Right lobe of liver (tissue), 4 donors: Measurements from ENCODE around the gene MAPK8.

Experiments
- POLR2A ChIP-seq: fragments of 450-650 bp; IDR thresholded peaks from one replicate; pipeline ENCODE4 v1.6.1; 2017; ENCODE audit warnings: antibody characterized with exemption, mild to moderate bottlenecking
- TF ChIP-seq, protein P1 (sequence below), 4 donors: fragments of 200-600 bp in 3 of 4; fragments of 450-650 bp in 1 of 4; IDR thresholded peaks; one replicate each; pipeline versions ENCODE4 v1.5.1 to v1.8.0; 2016 to 2022; ENCODE audit warnings: antibody characterized with exemption in 4 of 4, mild to moderate bottlenecking in 2 of 4
- donor health status: DM: no; HTN: no; CAD: no.
- donor health status: DM: no; HTN: no; CAD: no.
- donor health status: DM: no; HTN: yes; CAD: no.

- TF ChIP-seq, protein P1, sequence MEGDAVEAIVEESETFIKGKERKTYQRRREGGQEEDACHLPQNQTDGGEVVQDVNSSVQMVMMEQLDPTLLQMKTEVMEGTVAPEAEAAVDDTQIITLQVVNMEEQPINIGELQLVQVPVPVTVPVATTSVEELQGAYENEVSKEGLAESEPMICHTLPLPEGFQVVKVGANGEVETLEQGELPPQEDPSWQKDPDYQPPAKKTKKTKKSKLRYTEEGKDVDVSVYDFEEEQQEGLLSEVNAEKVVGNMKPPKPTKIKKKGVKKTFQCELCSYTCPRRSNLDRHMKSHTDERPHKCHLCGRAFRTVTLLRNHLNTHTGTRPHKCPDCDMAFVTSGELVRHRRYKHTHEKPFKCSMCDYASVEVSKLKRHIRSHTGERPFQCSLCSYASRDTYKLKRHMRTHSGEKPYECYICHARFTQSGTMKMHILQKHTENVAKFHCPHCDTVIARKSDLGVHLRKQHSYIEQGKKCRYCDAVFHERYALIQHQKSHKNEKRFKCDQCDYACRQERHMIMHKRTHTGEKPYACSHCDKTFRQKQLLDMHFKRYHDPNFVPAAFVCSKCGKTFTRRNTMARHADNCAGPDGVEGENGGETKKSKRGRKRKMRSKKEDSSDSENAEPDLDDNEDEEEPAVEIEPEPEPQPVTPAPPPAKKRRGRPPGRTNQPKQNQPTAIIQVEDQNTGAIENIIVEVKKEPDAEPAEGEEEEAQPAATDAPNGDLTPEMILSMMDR (IDR thresholded peaks at IDR 0.05) = no peak
- TF ChIP-seq POLR2A = no peak
Observed at GRCh38 chr10:48299066-48299465, 7.4 kb upstream of the MAPK8 start.
